ENCODE results near the gene LRRIQ1.

DNA sequence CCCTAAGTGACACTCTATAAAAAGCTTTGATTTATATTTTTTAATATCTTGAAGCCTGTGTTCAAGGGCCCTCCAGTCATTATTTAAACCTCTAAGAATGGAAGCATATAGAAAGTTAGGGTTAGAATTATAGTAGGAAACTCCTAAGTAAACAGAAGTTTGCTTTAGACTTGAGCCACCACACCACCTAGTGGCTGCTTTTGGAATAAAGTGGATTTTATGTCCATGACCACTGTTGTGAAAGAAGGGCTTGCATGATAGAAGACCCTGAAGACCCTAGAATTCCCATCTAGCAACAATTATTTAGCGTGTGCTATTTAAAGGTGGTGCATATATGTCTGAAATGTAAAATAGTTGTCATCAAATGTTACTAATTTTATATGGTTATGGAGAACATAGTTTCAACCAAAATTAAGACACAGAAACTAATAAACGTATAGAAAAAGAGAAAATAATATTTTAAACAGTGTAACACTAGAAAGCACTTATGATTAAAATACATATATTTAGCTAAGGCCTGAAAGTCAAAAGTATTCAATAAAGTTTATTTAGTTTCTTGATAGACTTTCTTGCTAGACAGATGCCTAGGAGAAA lies 21.3 kb downstream of the LRRIQ1 start:
- TF ChIP-seq CBX8 (IDR thresholded peaks at IDR 0.05; ENCODE audit: borderline replicate concordance, low read depth, low read length) (no peak), POLR2AphosphoS5 (IDR thresholded peaks at IDR 0.05; ENCODE audit: low read depth, low read length) (no peak), HDAC6 (IDR thresholded peaks at IDR 0.05; ENCODE audit: low read depth, low read length) (no peak), ATF2 (IDR thresholded peaks at IDR 0.05; ENCODE audit: low read length) (no peak), CREB1 (IDR thresholded peaks at IDR 0.05) (no peak)
- TF ChIP-seq, protein P1, sequence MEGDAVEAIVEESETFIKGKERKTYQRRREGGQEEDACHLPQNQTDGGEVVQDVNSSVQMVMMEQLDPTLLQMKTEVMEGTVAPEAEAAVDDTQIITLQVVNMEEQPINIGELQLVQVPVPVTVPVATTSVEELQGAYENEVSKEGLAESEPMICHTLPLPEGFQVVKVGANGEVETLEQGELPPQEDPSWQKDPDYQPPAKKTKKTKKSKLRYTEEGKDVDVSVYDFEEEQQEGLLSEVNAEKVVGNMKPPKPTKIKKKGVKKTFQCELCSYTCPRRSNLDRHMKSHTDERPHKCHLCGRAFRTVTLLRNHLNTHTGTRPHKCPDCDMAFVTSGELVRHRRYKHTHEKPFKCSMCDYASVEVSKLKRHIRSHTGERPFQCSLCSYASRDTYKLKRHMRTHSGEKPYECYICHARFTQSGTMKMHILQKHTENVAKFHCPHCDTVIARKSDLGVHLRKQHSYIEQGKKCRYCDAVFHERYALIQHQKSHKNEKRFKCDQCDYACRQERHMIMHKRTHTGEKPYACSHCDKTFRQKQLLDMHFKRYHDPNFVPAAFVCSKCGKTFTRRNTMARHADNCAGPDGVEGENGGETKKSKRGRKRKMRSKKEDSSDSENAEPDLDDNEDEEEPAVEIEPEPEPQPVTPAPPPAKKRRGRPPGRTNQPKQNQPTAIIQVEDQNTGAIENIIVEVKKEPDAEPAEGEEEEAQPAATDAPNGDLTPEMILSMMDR (IDR thresholded peaks at IDR 0.05; ENCODE audit: control extremely low read depth in 1 of 3, insufficient read depth in 1 of 3, low read depth in 1 of 3, low read length in 3 of 3), result peak in 2 of 3 experiments; percentile 54 to 58; a peak in 3 of 4 replicates

Measured in H1 (cell line).